Measurements from ENCODE around the gene USP28.

- TF ChIP-seq, protein P1, sequence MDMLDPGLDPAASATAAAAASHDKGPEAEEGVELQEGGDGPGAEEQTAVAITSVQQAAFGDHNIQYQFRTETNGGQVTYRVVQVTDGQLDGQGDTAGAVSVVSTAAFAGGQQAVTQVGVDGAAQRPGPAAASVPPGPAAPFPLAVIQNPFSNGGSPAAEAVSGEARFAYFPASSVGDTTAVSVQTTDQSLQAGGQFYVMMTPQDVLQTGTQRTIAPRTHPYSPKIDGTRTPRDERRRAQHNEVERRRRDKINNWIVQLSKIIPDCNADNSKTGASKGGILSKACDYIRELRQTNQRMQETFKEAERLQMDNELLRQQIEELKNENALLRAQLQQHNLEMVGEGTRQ (IDR thresholded peaks at IDR 0.05) = no peak
- TF ChIP-seq, protein P2, sequence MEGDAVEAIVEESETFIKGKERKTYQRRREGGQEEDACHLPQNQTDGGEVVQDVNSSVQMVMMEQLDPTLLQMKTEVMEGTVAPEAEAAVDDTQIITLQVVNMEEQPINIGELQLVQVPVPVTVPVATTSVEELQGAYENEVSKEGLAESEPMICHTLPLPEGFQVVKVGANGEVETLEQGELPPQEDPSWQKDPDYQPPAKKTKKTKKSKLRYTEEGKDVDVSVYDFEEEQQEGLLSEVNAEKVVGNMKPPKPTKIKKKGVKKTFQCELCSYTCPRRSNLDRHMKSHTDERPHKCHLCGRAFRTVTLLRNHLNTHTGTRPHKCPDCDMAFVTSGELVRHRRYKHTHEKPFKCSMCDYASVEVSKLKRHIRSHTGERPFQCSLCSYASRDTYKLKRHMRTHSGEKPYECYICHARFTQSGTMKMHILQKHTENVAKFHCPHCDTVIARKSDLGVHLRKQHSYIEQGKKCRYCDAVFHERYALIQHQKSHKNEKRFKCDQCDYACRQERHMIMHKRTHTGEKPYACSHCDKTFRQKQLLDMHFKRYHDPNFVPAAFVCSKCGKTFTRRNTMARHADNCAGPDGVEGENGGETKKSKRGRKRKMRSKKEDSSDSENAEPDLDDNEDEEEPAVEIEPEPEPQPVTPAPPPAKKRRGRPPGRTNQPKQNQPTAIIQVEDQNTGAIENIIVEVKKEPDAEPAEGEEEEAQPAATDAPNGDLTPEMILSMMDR (IDR thresholded peaks at IDR 0.05) = no peak
- no peak for TF ChIP-seq EP300 (IDR thresholded peaks at IDR 0.05)
- TF ChIP-seq CHD2 (IDR thresholded peaks at IDR 0.05; ENCODE audit: low read length, partially characterized antibody) = no peak
- no peak for TF ChIP-seq JUN (IDR thresholded peaks at IDR 0.05)
- TF ChIP-seq TP53 (CRISPR knock-in tag; IDR thresholded peaks at IDR 0.05) = no peak
- TF ChIP-seq, protein P3, sequence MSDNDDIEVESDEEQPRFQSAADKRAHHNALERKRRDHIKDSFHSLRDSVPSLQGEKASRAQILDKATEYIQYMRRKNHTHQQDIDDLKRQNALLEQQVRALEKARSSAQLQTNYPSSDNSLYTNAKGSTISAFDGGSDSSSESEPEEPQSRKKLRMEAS (IDR thresholded peaks at IDR 0.05) = no peak
- TF ChIP-seq HDAC2 (IDR thresholded peaks at IDR 0.05) = no peak
- TF ChIP-seq ZFP36 (IDR thresholded peaks at IDR 0.05; ENCODE audit: borderline replicate concordance, partially characterized antibody) = no peak
- TF ChIP-seq, protein P4, sequence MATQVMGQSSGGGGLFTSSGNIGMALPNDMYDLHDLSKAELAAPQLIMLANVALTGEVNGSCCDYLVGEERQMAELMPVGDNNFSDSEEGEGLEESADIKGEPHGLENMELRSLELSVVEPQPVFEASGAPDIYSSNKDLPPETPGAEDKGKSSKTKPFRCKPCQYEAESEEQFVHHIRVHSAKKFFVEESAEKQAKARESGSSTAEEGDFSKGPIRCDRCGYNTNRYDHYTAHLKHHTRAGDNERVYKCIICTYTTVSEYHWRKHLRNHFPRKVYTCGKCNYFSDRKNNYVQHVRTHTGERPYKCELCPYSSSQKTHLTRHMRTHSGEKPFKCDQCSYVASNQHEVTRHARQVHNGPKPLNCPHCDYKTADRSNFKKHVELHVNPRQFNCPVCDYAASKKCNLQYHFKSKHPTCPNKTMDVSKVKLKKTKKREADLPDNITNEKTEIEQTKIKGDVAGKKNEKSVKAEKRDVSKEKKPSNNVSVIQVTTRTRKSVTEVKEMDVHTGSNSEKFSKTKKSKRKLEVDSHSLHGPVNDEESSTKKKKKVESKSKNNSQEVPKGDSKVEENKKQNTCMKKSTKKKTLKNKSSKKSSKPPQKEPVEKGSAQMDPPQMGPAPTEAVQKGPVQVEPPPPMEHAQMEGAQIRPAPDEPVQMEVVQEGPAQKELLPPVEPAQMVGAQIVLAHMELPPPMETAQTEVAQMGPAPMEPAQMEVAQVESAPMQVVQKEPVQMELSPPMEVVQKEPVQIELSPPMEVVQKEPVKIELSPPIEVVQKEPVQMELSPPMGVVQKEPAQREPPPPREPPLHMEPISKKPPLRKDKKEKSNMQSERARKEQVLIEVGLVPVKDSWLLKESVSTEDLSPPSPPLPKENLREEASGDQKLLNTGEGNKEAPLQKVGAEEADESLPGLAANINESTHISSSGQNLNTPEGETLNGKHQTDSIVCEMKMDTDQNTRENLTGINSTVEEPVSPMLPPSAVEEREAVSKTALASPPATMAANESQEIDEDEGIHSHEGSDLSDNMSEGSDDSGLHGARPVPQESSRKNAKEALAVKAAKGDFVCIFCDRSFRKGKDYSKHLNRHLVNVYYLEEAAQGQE (IDR thresholded peaks at IDR 0.05) = no peak
- TF ChIP-seq ZC3H11A (IDR thresholded peaks at IDR 0.05) = no peak
- no peak for TF ChIP-seq KDM5A (IDR thresholded peaks at IDR 0.05)
- no peak for TF ChIP-seq CEBPB (IDR thresholded peaks at IDR 0.05)
Measured at GRCh38 chr11:113831314-113831713, 44.1 kb downstream of the USP28 start.

Measured in A549 (cell line).